ENCODE data around the gene UBA6.

Gene UBA6

DNA sequence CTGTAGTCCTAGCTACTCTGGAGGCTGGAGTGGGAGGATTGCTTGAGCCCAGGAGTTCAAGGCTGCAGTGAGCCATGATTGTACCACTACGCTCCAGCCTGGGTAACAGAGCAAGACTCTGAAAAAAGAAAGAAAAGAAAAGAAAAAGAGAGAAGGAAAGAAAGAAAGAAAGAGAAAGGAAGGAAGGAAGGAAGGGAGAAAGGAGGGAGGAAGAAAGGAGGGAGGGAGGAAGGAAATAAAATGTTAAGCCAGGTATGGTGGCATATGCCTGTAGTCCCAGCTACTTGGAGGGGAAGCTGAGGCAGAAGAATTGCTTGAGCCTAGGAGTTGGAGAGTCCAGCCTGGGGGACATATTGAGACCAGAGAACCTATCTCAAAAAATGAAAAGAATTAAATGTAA is 130.4 kb downstream of the UBA6 start:
- 92 to 94% methylated on average over 1 of the region's 1 CpG for WGBS, 2 experiments

DNA sequence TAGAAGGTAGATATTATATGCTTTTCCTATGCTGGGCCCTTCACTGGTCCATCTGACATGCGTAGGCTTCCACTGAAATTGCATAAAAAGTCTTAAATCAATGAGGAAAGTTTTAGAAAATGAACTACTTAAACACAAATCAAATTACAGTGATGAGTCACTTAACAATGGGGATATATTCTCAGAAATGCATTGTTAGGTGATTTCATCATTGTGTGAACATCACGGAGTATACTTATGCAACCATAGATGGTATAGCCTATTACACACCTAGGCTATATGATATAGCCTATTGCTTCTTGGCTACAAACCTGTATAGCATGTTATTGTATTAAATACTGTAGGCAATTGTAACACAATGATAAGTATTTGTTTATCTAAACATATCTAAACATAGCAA is 132.1 kb downstream of the UBA6 start:
- no peaks in the 10 kb centered on the region for H3K36me3 ChIP-seq (ENCODE audit: control insufficient read depth, insufficient read depth, low read length)
- no peak overlapping the region for H3K27ac ChIP-seq (ENCODE audit: insufficient read depth, low read depth, low read length, poor library complexity, severe bottlenecking)
- 95% methylated on average over 2 of the region's 2 CpGs; no CpG with 5 or more reads in 1 of the 2 experiments for WGBS, 2 experiments
- H3K27me3 ChIP-seq (ENCODE audit: control insufficient read depth, insufficient read depth, low read length, poor library complexity, severe bottlenecking): no peaks in the 10 kb centered on the region
- no peaks in the 10 kb centered on the region for H3K4me1 ChIP-seq (ENCODE audit: control insufficient read depth, insufficient read depth, low read length)
- no peak overlapping the region for H3K4me3 ChIP-seq (ENCODE audit: insufficient read depth, low read depth, low read length)
- H3K9me3 ChIP-seq (ENCODE audit: control insufficient read depth, low read length): no peaks in the 10 kb centered on the region

More for the DNA sequence above, 130.4 kb downstream of the UBA6 start:
- Histone ChIP-seq H3K36me3 (ENCODE audit: control insufficient read depth, insufficient read depth, low read length) (no peaks in the 10 kb centered on the region), H3K27me3 (ENCODE audit: control insufficient read depth, insufficient read depth, low read length, poor library complexity, severe bottlenecking) (no peaks in the 10 kb centered on the region), H3K4me1 (ENCODE audit: control insufficient read depth, insufficient read depth, low read length) (no peaks in the 10 kb centered on the region), H3K4me3 (ENCODE audit: insufficient read depth, low read depth, low read length) (no peak overlapping the region), H3K27ac (ENCODE audit: insufficient read depth, low read depth, low read length, poor library complexity, severe bottlenecking) (no peak overlapping the region), H3K9me3 (ENCODE audit: control insufficient read depth, low read length) (no peaks in the 10 kb centered on the region)

DNA sequence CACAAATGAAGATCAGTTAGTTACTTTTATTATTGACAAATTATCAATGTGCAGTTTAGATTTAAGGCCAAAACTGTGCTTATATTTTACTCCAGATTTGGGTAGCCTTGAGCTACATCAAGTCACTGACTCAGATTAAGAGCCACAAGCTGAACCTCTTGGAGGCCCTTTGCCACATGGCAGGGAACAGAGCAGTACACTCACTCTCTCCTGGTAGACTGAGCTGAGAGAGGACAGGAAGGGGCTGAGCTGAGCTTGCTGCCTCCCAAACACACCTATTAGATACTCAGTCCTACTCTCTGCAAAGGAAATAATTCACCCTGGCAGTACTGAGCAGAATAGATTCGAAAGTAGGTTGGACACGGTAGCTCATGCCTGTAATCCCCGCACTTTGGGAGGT is 134.6 kb downstream of the UBA6 start:
- Histone ChIP-seq H3K9me3 (ENCODE audit: control insufficient read depth, low read length) (no peaks in the 10 kb centered on the region), H3K36me3 (ENCODE audit: control insufficient read depth, insufficient read depth, low read length) (no peaks in the 10 kb centered on the region), H3K27ac (ENCODE audit: insufficient read depth, low read depth, low read length, poor library complexity, severe bottlenecking) (no peak overlapping the region), H3K4me1 (ENCODE audit: control insufficient read depth, insufficient read depth, low read length) (no peaks in the 10 kb centered on the region), H3K4me3 (ENCODE audit: insufficient read depth, low read depth, low read length) (no peak overlapping the region), H3K27me3 (ENCODE audit: control insufficient read depth, insufficient read depth, low read length, poor library complexity, severe bottlenecking) (no peaks in the 10 kb centered on the region)
- WGBS, 2 experiments: 92 to 95% methylated on average over 3 of the region's 3 CpGs

DNA sequence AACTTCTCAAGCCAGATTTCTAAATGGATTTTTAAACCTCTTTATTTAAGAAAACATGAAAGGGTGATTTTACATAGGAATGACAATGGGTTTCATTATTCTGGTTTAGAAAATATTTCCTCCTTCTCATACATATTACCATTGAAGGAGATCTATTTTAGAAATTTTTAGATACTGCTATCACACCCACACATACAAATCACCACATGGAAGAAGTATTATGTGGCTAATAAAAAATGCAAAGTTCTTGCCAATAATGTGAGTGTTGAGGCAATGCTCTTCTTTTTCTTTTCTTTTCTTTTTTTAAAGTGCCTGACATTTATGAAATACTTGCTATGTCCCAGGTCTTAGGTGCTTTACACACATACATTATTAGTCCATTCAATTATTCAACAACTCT is 135.7 kb downstream of the UBA6 start:
- Histone ChIP-seq H3K4me3 (ENCODE audit: insufficient read depth, low read depth, low read length) (no peak overlapping the region), H3K36me3 (ENCODE audit: control insufficient read depth, insufficient read depth, low read length) (no peaks in the 10 kb centered on the region), H3K27ac (ENCODE audit: insufficient read depth, low read depth, low read length, poor library complexity, severe bottlenecking) (no peak overlapping the region), H3K4me1 (ENCODE audit: control insufficient read depth, insufficient read depth, low read length) (no peaks in the 10 kb centered on the region), H3K27me3 (ENCODE audit: control insufficient read depth, insufficient read depth, low read length, poor library complexity, severe bottlenecking) (no peaks in the 10 kb centered on the region), H3K9me3 (ENCODE audit: control insufficient read depth, low read length) (no peaks in the 10 kb centered on the region)
